Gastroesophageal sphincter (tissue), 4 donors: ENCODE results near the gene ATP5F1A. TPM values are rescaled to one million over a fixed set of nuclear protein-coding genes. Genes with fewer than 3 reads are reported as not detected.

ENCODE experiments used
- ATAC-seq: fragments of 150-250 bp; one replicate; pipeline ENCODE4 v1.9.1; 2016; ENCODE audit warnings: mild to moderate bottlenecking, moderate library complexity
- H3K27ac ChIP-seq, 4 donors: fragments of 200-600 bp; sonication (generic) in 3 of 4; 1 replicate in 3 of 4; 2 replicates in 1 of 4; pipeline ENCODE4 v1.5.1; 2016 to 2019
- H3K27me3 ChIP-seq: fragments of 200-600 bp; sonication (generic); one replicate; pipeline ENCODE4 v1.5.1; 2019
- H3K36me3 ChIP-seq, 2 donors: fragments of 200-600 bp; sonication (generic); one replicate each; pipeline ENCODE4 v1.5.1; 2019; ENCODE audit warnings: control low read depth in 1 of 2
- H3K4me1 ChIP-seq, 3 donors: fragments of 200-600 bp; sonication (generic); 1 replicate in 2 of 3; 2 replicates in 1 of 3; pipeline ENCODE4 v1.5.1; 2016 to 2019; ENCODE audit warnings: control low read depth in 2 of 3
- H3K4me3 ChIP-seq, 2 donors: fragments of 200-600 bp; sonication (generic); one replicate each; pipeline ENCODE4 v1.5.1; 2019; ENCODE audit warnings: mild to moderate bottlenecking in 1 of 2, moderate library complexity in 1 of 2
- H3K9me3 ChIP-seq, 3 donors: fragments of 200-600 bp; sonication (generic); one replicate each; pipeline ENCODE4 v1.5.1; 2017 to 2019; ENCODE audit warnings: control low read depth in 2 of 3
- EP300 ChIP-seq: sonication (generic); formaldehyde crosslinking; IDR thresholded peaks from one replicate; pipeline ENCODE4 v1.6.1; 2017; ENCODE audit warnings: antibody characterized with exemption, mild to moderate bottlenecking
- POLR2A ChIP-seq, 2 donors: fragments of 450-650 bp; IDR thresholded peaks; one replicate each; pipeline ENCODE4 v1.6.1; 2017; ENCODE audit warnings: antibody characterized with exemption in 2 of 2, mild to moderate bottlenecking in 2 of 2, moderate library complexity in 1 of 2
- POLR2AphosphoS5 ChIP-seq: sonication (generic); formaldehyde crosslinking; IDR thresholded peaks from one replicate; pipeline ENCODE4 v1.6.1; 2017; ENCODE audit warnings: antibody characterized with exemption
- WGBS, 2 donors: methylation state at CpG; one replicate each; pipeline ENCODE4 v1.1.5; 2018; ENCODE audit warnings: low coverage in 1 of 2; 5-methylcytosine and 5-hydroxymethylcytosine counted together
- total RNA-seq, 4 donors: library from RNA; depleted of rRNA; stranded (reverse); fragments of >200 nt; gene quantifications; one replicate each; pipeline ENCODE4 v1.1.0, GENCODE V29; 2016
- TF ChIP-seq, protein P1 (sequence below), 4 experiments: fragments of 200-600 bp in 2 of 4; fragments of 450-650 bp in 2 of 4; sonication (generic) in 1 of 4; IDR thresholded peaks; one replicate each; pipeline ENCODE4 v1.5.1; 2017 to 2019; ENCODE audit warnings: antibody characterized with exemption in 4 of 4, mild to moderate bottlenecking in 2 of 4, moderate library complexity in 2 of 4

ATP5F1A gene
- total RNA-seq, 4 donors from 2014 or later = 461 to 688 (median 605) TPM

- 76% methylated on average over 4 of the region's 6 CpGs; no CpG with 5 or more reads in 1 of the 2 donors for WGBS, 2 donors
- Histone ChIP-seq H3K27me3 (no peaks in the 10 kb centered on the region), H3K36me3 (no peaks in the 10 kb centered on the region), H3K9me3 (no peaks in the 10 kb centered on the region), H3K4me3 (no peak overlapping the region), H3K4me1 (peaks cover 0 to 5% (median 0%) of the 10 kb centered on the region in 3 donors), H3K27ac (no peak overlapping the region)
- TF ChIP-seq EP300 = no peak
- TF ChIP-seq, protein P1, sequence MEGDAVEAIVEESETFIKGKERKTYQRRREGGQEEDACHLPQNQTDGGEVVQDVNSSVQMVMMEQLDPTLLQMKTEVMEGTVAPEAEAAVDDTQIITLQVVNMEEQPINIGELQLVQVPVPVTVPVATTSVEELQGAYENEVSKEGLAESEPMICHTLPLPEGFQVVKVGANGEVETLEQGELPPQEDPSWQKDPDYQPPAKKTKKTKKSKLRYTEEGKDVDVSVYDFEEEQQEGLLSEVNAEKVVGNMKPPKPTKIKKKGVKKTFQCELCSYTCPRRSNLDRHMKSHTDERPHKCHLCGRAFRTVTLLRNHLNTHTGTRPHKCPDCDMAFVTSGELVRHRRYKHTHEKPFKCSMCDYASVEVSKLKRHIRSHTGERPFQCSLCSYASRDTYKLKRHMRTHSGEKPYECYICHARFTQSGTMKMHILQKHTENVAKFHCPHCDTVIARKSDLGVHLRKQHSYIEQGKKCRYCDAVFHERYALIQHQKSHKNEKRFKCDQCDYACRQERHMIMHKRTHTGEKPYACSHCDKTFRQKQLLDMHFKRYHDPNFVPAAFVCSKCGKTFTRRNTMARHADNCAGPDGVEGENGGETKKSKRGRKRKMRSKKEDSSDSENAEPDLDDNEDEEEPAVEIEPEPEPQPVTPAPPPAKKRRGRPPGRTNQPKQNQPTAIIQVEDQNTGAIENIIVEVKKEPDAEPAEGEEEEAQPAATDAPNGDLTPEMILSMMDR (IDR thresholded peaks at IDR 0.05) = no peak
- TF ChIP-seq POLR2AphosphoS5 = no peak
- no peak for TF ChIP-seq POLR2A (IDR thresholded peaks at IDR 0.05)
- no peak for ATAC-seq
Measured at GRCh38 chr18:46046126-46046525, 52.0 kb downstream of the ATP5F1A start.

DNA sequence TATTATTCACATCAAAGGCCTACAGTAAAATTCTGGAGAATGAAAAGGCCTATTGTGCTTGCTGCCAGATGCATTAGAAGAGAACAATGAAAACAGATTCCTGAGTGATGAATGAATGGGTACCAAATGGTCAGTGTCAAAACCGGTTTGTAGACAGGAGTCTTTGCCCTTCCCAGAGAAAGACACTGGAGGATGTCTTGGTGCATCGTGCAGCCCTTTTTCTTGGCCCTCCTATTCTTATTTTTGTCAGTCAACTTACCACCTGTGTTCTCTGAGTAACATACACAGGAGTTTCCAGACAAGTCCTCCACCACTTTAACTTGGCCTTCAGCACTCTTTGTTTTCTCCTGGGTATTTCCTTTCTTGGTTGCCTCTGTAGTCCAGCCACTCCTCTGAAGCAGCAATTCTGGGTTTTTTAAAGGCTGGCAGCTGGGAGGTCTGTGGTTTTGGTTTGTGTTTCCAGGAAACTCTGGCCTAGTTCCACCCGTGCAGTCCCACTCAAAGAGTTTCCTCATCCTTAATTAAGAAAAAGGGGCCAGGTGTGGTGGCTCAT lies 55.4 kb downstream of the ATP5F1A start:
- H3K36me3 ChIP-seq = peaks cover 0 to 7% of the 10 kb centered on the region in 2 donors
- TF ChIP-seq EP300 = no peak
- no peak for ATAC-seq
- no peak overlapping the region for H3K4me3 ChIP-seq
- H3K4me1 ChIP-seq = peaks cover 0 to 5% (median 0%) of the 10 kb centered on the region in 3 donors
- no peaks in the 10 kb centered on the region for H3K9me3 ChIP-seq
- no peaks in the 10 kb centered on the region for H3K27me3 ChIP-seq
- H3K27ac ChIP-seq = no peak overlapping the region
- WGBS, 2 donors = 33 to 39% methylated on average over 2 to 3 of the region's 3 CpGs

DNA sequence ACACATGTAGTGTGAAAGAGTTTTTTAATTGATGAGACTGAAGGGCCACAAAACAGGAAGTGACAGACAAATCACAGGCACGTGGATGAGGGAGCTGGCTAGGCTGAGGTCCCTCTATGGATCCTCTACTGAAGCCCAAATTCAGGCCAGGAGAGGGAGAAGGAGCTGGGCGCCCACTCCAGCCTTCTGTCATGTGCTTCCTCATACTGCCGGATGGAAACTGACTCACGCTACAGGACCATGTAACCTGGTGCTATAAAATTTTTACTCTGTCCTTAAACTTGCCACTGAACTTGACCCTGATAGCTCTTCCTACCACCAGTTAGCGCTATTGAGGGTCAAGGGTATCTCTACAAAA lies 57.4 kb downstream of the ATP5F1A start:
- ATAC-seq = no peak

GRCh38 chr18:46040033-46040746 lies 57.9 kb downstream of the ATP5F1A start:
- H3K9me3 ChIP-seq = no peaks in the 10 kb centered on the region
- no peak for TF ChIP-seq EP300
- TF ChIP-seq, protein P1 (IDR thresholded peaks at IDR 0.05) = no peak
- TF ChIP-seq POLR2AphosphoS5 = no peak
- TF ChIP-seq POLR2A (IDR thresholded peaks at IDR 0.05) = no peak
- peaks cover 0 to 5% (median 0%) of the 10 kb centered on the region in 3 donors for H3K4me1 ChIP-seq
- peaks cover 0 to 7% of the 10 kb centered on the region in 2 donors for H3K36me3 ChIP-seq
- no peak overlapping the region for H3K27ac ChIP-seq
- no peaks in the 10 kb centered on the region for H3K27me3 ChIP-seq
- 75% methylated on average over 4 of the region's 5 CpGs; no CpG with 5 or more reads in 1 of the 2 donors for WGBS, 2 donors
- ATAC-seq = no peak
- H3K4me3 ChIP-seq = no peak overlapping the region

More for the DNA sequence above, 57.4 kb downstream of the ATP5F1A start:
- peaks cover 0 to 7% of the 10 kb centered on the region in 2 donors for H3K36me3 ChIP-seq
- no peaks in the 10 kb centered on the region for H3K27me3 ChIP-seq
- H3K27ac ChIP-seq = no peak overlapping the region
- H3K4me1 ChIP-seq = peaks cover 0 to 5% (median 0%) of the 10 kb centered on the region in 3 donors
- 40 to 84% methylated on average over 2 to 5 of the region's 5 CpGs for WGBS, 2 donors
- TF ChIP-seq, protein P1 (IDR thresholded peaks at IDR 0.05) = no peak
- TF ChIP-seq POLR2AphosphoS5 = no peak
- TF ChIP-seq POLR2A (IDR thresholded peaks at IDR 0.05) = no peak
- TF ChIP-seq EP300 = no peak
- no peak overlapping the region for H3K4me3 ChIP-seq
- no peaks in the 10 kb centered on the region for H3K9me3 ChIP-seq

DNA sequence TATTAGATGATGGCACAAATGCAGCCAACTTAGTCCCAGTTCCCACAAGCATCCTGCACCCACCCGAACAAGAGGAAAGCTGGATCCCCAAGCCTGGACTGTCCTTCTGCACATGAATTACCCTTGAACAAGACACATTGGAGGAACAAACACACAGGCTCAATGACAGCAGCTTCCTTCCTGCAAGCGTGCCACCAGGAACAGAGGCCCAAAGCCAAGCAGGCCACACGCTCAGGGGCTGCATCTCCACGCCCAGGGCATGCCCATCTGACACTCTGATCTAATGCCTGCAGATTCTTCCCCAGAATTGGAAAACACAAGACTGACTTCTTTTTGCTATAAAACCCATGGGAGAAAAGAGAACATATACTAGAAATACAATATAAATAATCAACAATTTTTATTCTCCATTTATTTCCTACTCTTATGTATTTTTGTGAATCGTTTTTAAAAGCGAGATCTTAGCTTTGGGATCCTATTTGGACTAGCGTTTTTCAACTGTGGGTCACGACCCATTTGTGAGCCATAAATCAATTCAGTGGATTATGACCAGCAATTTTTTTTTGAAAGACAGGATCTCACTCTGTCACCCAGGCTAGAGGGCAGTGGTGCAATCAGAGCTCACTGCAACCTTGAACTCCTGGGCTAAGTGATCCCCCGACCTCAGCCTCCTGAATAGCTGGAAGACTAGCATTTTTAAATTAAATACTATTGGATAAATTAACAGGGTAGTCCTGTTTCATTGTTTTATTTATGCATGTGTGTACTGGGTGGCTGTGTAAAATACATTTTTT lies 60.4 kb downstream of the ATP5F1A start:
- Histone ChIP-seq H3K4me3 (no peak overlapping the region), H3K36me3 (peaks cover 0 to 7% of the 10 kb centered on the region in 2 donors), H3K27me3 (no peaks in the 10 kb centered on the region), H3K27ac (no peak overlapping the region), H3K9me3 (no peaks in the 10 kb centered on the region), H3K4me1 (peaks cover 0 to 3% (median 0%) of the 10 kb centered on the region in 3 donors)
- WGBS, 2 donors = 71 to 85% methylated on average over 4 to 7 of the region's 9 CpGs
- TF ChIP-seq EP300 (no peak), POLR2AphosphoS5 (no peak), POLR2A (IDR thresholded peaks at IDR 0.05) (no peak)
- TF ChIP-seq, protein P1 (IDR thresholded peaks at IDR 0.05) = no peak
- ATAC-seq = no peak
